MCF 10A (cell line): ENCODE results near the gene HAGHL. TPM values are rescaled to one million over a fixed set of nuclear protein-coding genes. Genes with fewer than 3 reads are reported as not detected.
"Not testable (repeated sequence)": the region's sequence is repeated elsewhere in the genome, so short reads cannot be mapped to it uniquely, and the experiment has no call there.

Experiments used
- BruUV-seq: library from RNA; stranded (reverse); fragments of 400-500 nt; replicated peaks from 2 replicates; lab custom pipeline; 2021; lab: Mats Ljungman, UMichigan
- CTCF ChIA-PET: fragments of 300-600 bp; sonication (Branson Sonifier 250); formaldehyde crosslinking; extraction: SDS; loops from one replicate; lab custom pipeline; 2021; ENCODE audit warnings: antibody characterized with exemption, inconsistent platforms; lab: Yijun Ruan, JAX
- POLR2A ChIA-PET: fragments of 300-600, 350-650 bp; sonication (Branson Sonifier 250); formaldehyde crosslinking; extraction: SDS; loops from one replicate; lab custom pipeline; 2020; ENCODE audit warnings: antibody characterized with exemption, inconsistent platforms; lab: Yijun Ruan, JAX
- DNase-seq: peaks from one replicate; pipeline ENCODE4 v3.0.0-alpha.2; 2018; ENCODE audit not compliant: unreplicated experiment
- H3K27ac Mint-ChIP-seq: one replicate; pipeline ENCODE4 v1.8.0; 2022; ENCODE audit warnings: mild to moderate bottlenecking, low read depth, mixed read lengths; ENCODE audit not compliant: unreplicated experiment
- H3K27me3 Mint-ChIP-seq: one replicate; pipeline ENCODE4 v1.8.0; 2022; ENCODE audit warnings: mixed read lengths; ENCODE audit not compliant: insufficient read depth, unreplicated experiment
- H3K36me3 Mint-ChIP-seq: one replicate; pipeline ENCODE4 v1.8.0; 2022; ENCODE audit warnings: mild to moderate bottlenecking, moderate library complexity, mixed read lengths; ENCODE audit not compliant: insufficient read depth, unreplicated experiment
- H3K4me1 Mint-ChIP-seq: one replicate; pipeline ENCODE4 v1.8.0; 2022; ENCODE audit warnings: mixed read lengths; ENCODE audit not compliant: insufficient read depth, unreplicated experiment
- H3K4me3 Mint-ChIP-seq: one replicate; pipeline ENCODE4 v1.8.0; 2022; ENCODE audit warnings: mild to moderate bottlenecking, moderate library complexity, mixed read lengths; ENCODE audit not compliant: unreplicated experiment
- H3K9me3 Mint-ChIP-seq: one replicate; pipeline ENCODE4 v1.8.0; 2022; ENCODE audit warnings: mixed read lengths; ENCODE audit not compliant: unreplicated experiment
- CTCF ChIP-seq: fragments of 200-600 bp; IDR thresholded peaks from one replicate; pipeline ENCODE4 v1.8.0; 2022; ENCODE audit warnings: antibody characterized with exemption, mild to moderate bottlenecking; ENCODE audit not compliant: unreplicated experiment
- intact Hi-C: fragments of 100-400 bp; cut with micrococcal nuclease; formaldehyde crosslinking; loops from 2 replicates; pipeline ENCODE4 v1.14.1; 2022
- total RNA-seq: library from RNA; stranded (reverse); gene quantifications from 2 replicates; pipeline ENCODE4 v1.2.3, GENCODE V29; 2022

The HAGHL gene
- total RNA-seq, 1 experiment from 2014 or later: 24.5 TPM

GRCh38 chr16:774086-775001 lies 47.4 kb downstream of the HAGHL start:
- CTCF ChIA-PET: interaction anchor here (0.6 kb wide), 1 partner anchor 783 kb away, joined by 3 read pairs; no protein-coding TSS in a partner anchor
- DNase-seq: no peak
- TF ChIP-seq CTCF: no peak

GRCh38 chr16:775236-775796 lies 48.4 kb downstream of the HAGHL start:
- ChIA-PET CTCF (interaction anchor here (0.6 kb wide), 1 partner anchor 783 kb away, joined by 3 read pairs; no protein-coding TSS in a partner anchor), POLR2A (interaction anchor here (0.7 kb wide), 1 partner anchor 8 kb away, joined by 3 read pairs; no protein-coding TSS in a partner anchor)
- Mint-ChIP-seq H3K36me3 (no peaks in the 10 kb centered on the region), H3K4me1 (no peaks in the 10 kb centered on the region), H3K4me3 (no peak overlapping the region), H3K27me3 (no peaks in the 10 kb centered on the region), H3K9me3 (no peaks in the 10 kb centered on the region), H3K27ac (no peak overlapping the region)
- no peak for DNase-seq
- BruUV-seq: no TSS peak
- TF ChIP-seq CTCF: no peak
- intact Hi-C loops: no loop called here

More at GRCh38 chr16:774086-775001, 47.4 kb downstream of the HAGHL start:
- H3K27ac Mint-ChIP-seq: no peak overlapping the region
- no peaks in the 10 kb centered on the region for H3K9me3 Mint-ChIP-seq
- H3K4me3 Mint-ChIP-seq: no peak overlapping the region
- intact Hi-C loops: no loop called here
- BruUV-seq: no TSS peak
- no peaks in the 10 kb centered on the region for H3K4me1 Mint-ChIP-seq
- no peaks in the 10 kb centered on the region for H3K36me3 Mint-ChIP-seq
- H3K27me3 Mint-ChIP-seq: no peaks in the 10 kb centered on the region
- POLR2A ChIA-PET: interaction anchor here (0.7 to 3.0 kb wide), 5 partner anchors 8 to 205 kb away, joined by 3 to 23 read pairs (median 3); partner anchors contain the start of gene MSLN

- H3K36me3 Mint-ChIP-seq, intact Hi-C loops, H3K27me3 Mint-ChIP-seq, DNase-seq, H3K27ac Mint-ChIP-seq, H3K4me3 Mint-ChIP-seq, H3K4me1 Mint-ChIP-seq, H3K9me3 Mint-ChIP-seq, BruUV-seq: not testable (repeated sequence)
- ChIA-PET POLR2A (interaction anchor here (0.6 to 1.5 kb wide), 10 partner anchors 14 to 140 kb away, joined by 3 to 7 read pairs (median 4); partner anchors contain the start of genes ANTKMT, METTL26 and MSLN), CTCF (interaction anchor here (0.6 to 0.9 kb wide), 4 partner anchors 9 to 64 kb away, joined by 3 to 5 read pairs (median 3); no protein-coding TSS in a partner anchor)
Measured at GRCh38 chr16:776298-776697, 49.4 kb downstream of the HAGHL start.

GRCh38 chr16:776824-777223 lies 49.9 kb downstream of the HAGHL start:
- no peaks in the 10 kb centered on the region for H3K4me1 Mint-ChIP-seq
- DNase-seq: no peak
- no peaks in the 10 kb centered on the region for H3K9me3 Mint-ChIP-seq
- intact Hi-C loops: no loop called here
- no peaks in the 10 kb centered on the region for H3K36me3 Mint-ChIP-seq
- BruUV-seq: no TSS peak
- H3K27ac Mint-ChIP-seq: no peak overlapping the region
- H3K27me3 Mint-ChIP-seq: no peaks in the 10 kb centered on the region
- ChIA-PET CTCF (interaction anchor here (0.6 to 0.9 kb wide), 3 partner anchors 8 to 64 kb away, joined by 3 to 5 read pairs (median 3); no protein-coding TSS in a partner anchor), POLR2A (interaction anchor here (0.6 to 1.5 kb wide), 10 partner anchors 15 to 141 kb away, joined by 3 to 7 read pairs (median 4); partner anchors contain the start of genes ANTKMT, METTL26 and MSLN)
- no peak overlapping the region for H3K4me3 Mint-ChIP-seq
- no peak for TF ChIP-seq CTCF
